K562 (cell line): ENCODE measurements around the gene AIFM1. TPM values are rescaled to one million over a fixed set of nuclear protein-coding genes. Genes with fewer than 3 reads are reported as not detected.

Experiments used
- ATF7 ChIP-seq: fragments of 450-650 bp; IDR thresholded peaks from 2 replicates; pipeline ENCODE4 v1.7.1; 2014; ENCODE audit warnings: mild to moderate bottlenecking, moderate library complexity
- CREBBP ChIP-seq: IDR thresholded peaks from one replicate; pipeline ENCODE4 v1.6.1; 2012; ENCODE audit warnings: low read depth, mild to moderate bottlenecking, control low read depth, inconsistent platforms, low read length
- EZH2 ChIP-seq: IDR thresholded peaks from 2 replicates; pipeline ENCODE4 v1.6.1; 2012; ENCODE audit warnings: low read depth, mild to moderate bottlenecking, inconsistent platforms, low read length, borderline replicate concordance
- HLTF ChIP-seq: fragments of 450-650 bp; IDR thresholded peaks from 2 replicates; pipeline ENCODE4 v1.6.1; 2016
- KLF13 ChIP-seq: fragments of 450-650 bp; IDR thresholded peaks from 2 replicates; pipeline ENCODE4 v1.6.1; 2016; ENCODE audit warnings: missing genetic modification characterization, low read depth, mild to moderate bottlenecking, missing compliant biosample characterization, moderate library complexity, borderline replicate concordance
- SIRT6 ChIP-seq: IDR thresholded peaks from one replicate; pipeline ENCODE4 v1.6.1; 2012; ENCODE audit warnings: low read depth, mild to moderate bottlenecking, control low read depth, inconsistent platforms, low read length, moderate library complexity
- WHSC1 ChIP-seq: IDR thresholded peaks from one replicate; pipeline ENCODE4 v1.6.1; 2012; ENCODE audit warnings: low read length, control low read depth, inconsistent platforms
- polyA plus RNA-seq, 8 experiments: library from polyadenylated mRNA; depleted of rRNA in 4 of 8; stranded (reverse) in 5 of 8; unstranded in 3 of 8; fragments of >200 nt; fragmentation: Nextera tagmentation in 2 of 8; fragmentation: Illumina TruSeq in 1 of 8; extraction: Ambion mirVana in 2 of 8; extraction: Trizol in 1 of 8; gene quantifications; 2 replicates each; pipeline versions ENCODE4 v1.2.1 to v1.2.3, GENCODE V29; 2011 to 2014; ENCODE audit warnings: inconsistent platforms in 1 of 8, missing spikeins in 1 of 8
- total RNA-seq, 7 experiments: library from RNA; depleted of rRNA in 6 of 7; stranded (reverse); fragments of >200 nt in 6 of 7; fragmentation: Illumina TruSeq in 2 of 7; extraction: Trizol in 2 of 7; gene quantifications; 2 replicates each; pipeline versions ENCODE4 v1.2.1 to v1.2.3, GENCODE V29; 2011 to 2021; ENCODE audit warnings: low replicate concordance in 1 of 7
- TF ChIP-seq, protein P1 (sequence below): fragments of 250-450 bp; sonication (Bioruptor Pico); IDR thresholded peaks from 2 replicates; pipeline ENCODE4 v1.4.0; 2020; ENCODE audit warnings: mild to moderate bottlenecking, moderate library complexity, borderline replicate concordance
- TF ChIP-seq, protein P2 (sequence below): sonication (generic); formaldehyde crosslinking; IDR thresholded peaks from 2 replicates; pipeline ENCODE4 v1.8.1; 2022; ENCODE audit warnings: missing genetic modification reagents
- TF ChIP-seq, protein P3 (sequence below): fragments of 450-650 bp; formaldehyde crosslinking; IDR thresholded peaks from 2 replicates; pipeline ENCODE4 v1.4.0; 2022; ENCODE audit warnings: missing genetic modification characterization

Gene AIFM1
- total and polyA plus RNA-seq, 9 of the 15 experiments (the other 6 are each of a cell fraction or from before 2014, with no cell fraction given) = 51.0 to 117 (median 91.2) TPM

DNA sequence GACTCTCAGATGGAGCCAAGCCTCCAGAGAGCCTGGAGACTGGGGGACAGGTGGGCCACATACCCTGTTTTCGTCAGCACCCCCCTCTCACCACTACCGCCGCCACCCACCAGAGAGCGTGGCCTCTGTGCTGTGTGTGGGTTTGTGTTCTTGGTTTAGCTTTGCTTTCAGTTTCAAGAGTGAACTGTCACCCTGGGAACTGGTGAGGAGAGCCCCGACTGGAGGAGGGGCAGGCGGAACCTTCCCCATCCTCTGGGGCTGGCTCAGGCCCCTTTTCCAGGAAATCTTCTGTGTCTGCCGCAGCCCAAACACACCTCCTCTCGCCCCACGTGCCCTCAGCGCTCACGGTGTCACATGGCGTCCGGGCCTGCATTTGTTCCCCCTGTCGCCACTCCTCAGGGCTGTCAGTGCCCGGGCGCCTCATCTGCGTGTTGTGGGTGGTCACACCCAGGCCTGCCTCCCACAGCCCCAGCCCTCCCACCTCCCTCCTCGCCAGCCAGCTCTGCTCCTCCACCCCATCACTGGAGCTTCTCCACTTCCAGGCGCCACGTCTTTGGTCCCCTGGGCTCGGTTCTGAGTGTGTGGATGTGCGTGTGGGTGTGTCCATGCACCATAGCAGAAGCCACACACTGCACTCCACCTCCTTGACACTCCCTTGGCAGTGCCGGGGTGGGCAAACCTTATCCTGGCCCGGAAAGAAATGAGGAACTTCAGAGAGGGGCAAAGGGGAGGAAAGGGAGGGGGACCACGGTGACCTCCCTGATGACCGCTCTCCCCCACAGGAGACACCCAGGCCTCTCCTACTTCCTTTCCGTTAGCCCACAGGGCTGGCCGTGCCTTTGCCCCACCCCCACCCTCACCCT lies 83.2 kb downstream of the AIFM1 start (continued):
- TF ChIP-seq, protein P1, sequence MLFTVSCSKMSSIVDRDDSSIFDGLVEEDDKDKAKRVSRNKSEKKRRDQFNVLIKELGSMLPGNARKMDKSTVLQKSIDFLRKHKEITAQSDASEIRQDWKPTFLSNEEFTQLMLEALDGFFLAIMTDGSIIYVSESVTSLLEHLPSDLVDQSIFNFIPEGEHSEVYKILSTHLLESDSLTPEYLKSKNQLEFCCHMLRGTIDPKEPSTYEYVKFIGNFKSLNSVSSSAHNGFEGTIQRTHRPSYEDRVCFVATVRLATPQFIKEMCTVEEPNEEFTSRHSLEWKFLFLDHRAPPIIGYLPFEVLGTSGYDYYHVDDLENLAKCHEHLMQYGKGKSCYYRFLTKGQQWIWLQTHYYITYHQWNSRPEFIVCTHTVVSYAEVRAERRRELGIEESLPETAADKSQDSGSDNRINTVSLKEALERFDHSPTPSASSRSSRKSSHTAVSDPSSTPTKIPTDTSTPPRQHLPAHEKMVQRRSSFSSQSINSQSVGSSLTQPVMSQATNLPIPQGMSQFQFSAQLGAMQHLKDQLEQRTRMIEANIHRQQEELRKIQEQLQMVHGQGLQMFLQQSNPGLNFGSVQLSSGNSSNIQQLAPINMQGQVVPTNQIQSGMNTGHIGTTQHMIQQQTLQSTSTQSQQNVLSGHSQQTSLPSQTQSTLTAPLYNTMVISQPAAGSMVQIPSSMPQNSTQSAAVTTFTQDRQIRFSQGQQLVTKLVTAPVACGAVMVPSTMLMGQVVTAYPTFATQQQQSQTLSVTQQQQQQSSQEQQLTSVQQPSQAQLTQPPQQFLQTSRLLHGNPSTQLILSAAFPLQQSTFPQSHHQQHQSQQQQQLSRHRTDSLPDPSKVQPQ (CRISPR knock-in tag) = no peak
- TF ChIP-seq CREBBP (no peak), WHSC1 (no peak), KLF13 (tag) (no peak), EZH2 (no peak), SIRT6 (no peak), HLTF (no peak), ATF7 (no peak; the same call in none of the 2 replicates)
- TF ChIP-seq, protein P2, sequence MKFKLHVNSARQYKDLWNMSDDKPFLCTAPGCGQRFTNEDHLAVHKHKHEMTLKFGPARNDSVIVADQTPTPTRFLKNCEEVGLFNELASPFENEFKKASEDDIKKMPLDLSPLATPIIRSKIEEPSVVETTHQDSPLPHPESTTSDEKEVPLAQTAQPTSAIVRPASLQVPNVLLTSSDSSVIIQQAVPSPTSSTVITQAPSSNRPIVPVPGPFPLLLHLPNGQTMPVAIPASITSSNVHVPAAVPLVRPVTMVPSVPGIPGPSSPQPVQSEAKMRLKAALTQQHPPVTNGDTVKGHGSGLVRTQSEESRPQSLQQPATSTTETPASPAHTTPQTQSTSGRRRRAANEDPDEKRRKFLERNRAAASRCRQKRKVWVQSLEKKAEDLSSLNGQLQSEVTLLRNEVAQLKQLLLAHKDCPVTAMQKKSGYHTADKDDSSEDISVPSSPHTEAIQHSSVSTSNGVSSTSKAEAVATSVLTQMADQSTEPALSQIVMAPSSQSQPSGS (CRISPR knock-in tag) = no peak
- TF ChIP-seq, protein P3, sequence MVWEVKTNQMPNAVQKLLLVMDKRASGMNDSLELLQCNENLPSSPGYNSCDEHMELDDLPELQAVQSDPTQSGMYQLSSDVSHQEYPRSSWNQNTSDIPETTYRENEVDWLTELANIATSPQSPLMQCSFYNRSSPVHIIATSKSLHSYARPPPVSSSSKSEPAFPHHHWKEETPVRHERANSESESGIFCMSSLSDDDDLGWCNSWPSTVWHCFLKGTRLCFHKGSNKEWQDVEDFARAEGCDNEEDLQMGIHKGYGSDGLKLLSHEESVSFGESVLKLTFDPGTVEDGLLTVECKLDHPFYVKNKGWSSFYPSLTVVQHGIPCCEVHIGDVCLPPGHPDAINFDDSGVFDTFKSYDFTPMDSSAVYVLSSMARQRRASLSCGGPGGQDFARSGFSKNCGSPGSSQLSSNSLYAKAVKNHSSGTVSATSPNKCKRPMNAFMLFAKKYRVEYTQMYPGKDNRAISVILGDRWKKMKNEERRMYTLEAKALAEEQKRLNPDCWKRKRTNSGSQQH (CRISPR knock-in tag) = no peak
- TF ChIP-seq, all 486 proteins: peak for 85
